ENCODE results near the gene CFAP58.
"Not testable (repeated sequence)": the region's sequence is repeated elsewhere in the genome, so short reads cannot be mapped to it uniquely, and the experiment has no call there.

The CFAP58 gene

GRCh38 chr10:104440221-104440620 is 86.6 kb downstream of the CFAP58 start:
- no peak for DNase-seq

- DNase-seq: no peak
Measured at GRCh38 chr10:104441329-104442000, 87.8 kb downstream of the CFAP58 start.

- DNase-seq: no peak
Measured at GRCh38 chr10:104445359-104445758, 91.7 kb downstream of the CFAP58 start.

DNA sequence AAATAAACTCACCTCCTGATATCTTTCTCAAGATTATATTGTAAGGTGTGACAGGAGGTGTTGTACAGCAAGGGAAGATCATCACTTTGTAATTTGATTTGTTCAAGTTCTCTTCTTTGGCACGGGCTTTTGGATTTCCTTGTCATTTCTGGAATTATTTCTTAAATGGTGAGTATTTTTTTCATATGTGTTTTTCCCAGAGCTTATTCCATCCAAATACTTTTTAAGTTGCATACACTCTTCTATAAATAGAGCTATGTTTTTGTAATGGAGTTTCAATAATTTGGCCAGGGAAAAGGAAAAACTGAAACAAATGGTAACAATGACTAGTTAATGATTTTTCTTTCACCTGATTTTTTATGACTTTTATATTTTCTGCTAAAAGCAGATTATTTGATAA is 92.5 kb downstream of the CFAP58 start:
- no peak for DNase-seq

DNA sequence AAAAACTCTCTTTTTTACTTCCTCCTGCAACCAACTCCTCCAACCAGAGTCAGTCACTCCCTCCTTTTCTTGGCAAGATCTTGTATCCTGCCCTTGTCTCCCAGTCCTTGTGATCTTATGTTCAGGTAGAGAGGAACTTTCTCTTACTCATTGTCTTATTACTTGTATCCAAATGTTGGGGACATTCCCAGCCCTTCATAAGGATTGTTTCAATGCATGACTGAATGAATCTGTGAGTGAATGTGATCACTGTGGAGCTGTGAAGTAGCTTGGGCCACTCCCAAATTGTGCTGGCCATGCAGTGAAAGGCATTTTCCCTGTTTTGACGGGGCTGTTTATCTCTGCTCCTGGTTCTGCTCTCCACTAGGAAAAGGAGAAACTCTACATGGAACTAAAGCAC is 93.7 kb downstream of the CFAP58 start:
- no peak for DNase-seq

- no peak for DNase-seq
Measured at GRCh38 chr10:104447906-104448305, 94.3 kb downstream of the CFAP58 start.

DNA sequence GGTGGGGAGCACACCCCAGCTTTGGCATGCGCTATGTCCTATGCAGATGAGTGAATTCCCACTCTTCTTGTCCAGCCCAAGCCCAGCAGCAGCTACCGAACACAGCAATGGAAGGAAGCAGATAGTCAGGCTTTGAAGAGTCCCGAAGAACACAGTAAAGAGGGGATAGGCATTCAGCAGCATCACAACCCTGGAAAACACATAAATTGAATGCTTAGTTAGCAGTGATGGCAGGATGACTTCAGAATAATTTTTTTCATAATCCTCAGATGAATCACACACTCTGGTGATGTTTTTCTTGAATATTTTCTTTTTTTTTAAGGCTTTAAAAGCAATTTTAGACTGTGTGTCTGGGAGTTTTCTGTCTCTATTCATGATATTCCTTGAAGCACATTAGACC is 95.8 kb downstream of the CFAP58 start:
- no peak for DNase-seq

DNA sequence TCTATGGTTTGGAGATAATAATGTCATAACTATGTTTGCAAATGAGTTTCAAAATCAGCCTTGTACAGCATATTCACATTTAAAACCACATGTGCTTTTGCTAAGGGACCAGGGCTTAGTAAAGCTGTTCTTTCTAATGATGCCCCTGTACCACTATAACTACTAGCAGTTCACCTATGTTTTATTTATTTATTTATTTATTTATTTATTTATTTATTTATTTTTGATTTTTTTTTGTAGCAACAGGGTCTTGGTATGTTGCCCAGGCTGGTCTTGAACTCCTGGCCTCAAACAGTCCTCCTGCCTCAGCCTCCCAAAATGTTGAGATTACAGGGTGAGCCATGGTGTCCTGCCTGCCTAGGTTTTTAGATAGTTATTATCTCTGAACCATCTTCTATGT is 96.9 kb downstream of the CFAP58 start:
- no peak for DNase-seq

DNA sequence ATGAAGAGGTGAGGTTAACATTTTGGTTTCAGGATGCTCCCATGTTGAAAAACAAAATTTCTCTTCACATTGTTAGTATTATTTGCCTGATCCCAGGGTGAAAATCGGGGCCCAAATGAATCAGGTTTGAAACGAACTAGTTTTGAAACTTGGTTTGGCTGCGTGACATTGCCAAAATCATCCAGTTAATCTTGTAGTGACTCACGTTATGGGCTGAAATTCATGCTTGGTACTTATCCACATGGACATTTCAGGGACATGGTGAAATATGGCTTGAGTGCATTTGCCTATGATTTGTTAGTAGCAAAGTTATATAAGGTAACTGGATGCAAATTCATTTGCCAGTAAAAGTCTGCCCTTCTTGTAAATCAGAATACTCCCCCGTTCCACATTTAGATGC is 97.3 kb downstream of the CFAP58 start:
- no peak for DNase-seq

DNA sequence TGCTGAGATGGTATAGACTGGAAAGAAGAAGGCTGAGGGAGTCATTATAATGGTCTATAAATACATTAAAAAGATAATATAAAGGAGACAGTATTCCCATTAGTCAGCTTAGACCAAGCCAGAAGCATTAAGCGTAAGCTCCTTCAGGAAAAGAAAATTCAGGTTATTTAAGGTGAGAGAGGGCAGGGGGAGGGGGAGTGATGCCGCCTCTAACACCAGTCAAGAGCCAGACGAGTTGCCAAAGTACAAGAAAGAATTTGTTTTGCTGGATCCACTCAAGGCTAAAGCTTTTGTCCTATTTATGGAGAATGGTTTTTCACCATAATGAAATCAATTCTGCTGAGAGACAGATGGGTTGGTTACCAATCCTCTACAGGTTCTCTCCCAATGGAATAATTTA is 99.3 kb downstream of the CFAP58 start:
- DNase-seq: no peak

GRCh38 chr10:104456802-104457542 is 103.3 kb downstream of the CFAP58 start:
- no peak for DNase-seq

- DNase-seq: no peak
Measured at GRCh38 chr10:104457543-104457828, 103.9 kb downstream of the CFAP58 start.

- not testable (repeated sequence) for DNase-seq
Measured at GRCh38 chr10:104465575-104465974, 111.9 kb downstream of the CFAP58 start.

GRCh38 chr10:104468818-104469217 is 115.2 kb downstream of the CFAP58 start:
- DNase-seq: not testable (repeated sequence)

- DNase-seq: no peak
Measured at GRCh38 chr10:104472505-104472904, 118.9 kb downstream of the CFAP58 start.

GRCh38 chr10:104472957-104473745 is 119.5 kb downstream of the CFAP58 start:
- DNase-seq: no peak

DNA sequence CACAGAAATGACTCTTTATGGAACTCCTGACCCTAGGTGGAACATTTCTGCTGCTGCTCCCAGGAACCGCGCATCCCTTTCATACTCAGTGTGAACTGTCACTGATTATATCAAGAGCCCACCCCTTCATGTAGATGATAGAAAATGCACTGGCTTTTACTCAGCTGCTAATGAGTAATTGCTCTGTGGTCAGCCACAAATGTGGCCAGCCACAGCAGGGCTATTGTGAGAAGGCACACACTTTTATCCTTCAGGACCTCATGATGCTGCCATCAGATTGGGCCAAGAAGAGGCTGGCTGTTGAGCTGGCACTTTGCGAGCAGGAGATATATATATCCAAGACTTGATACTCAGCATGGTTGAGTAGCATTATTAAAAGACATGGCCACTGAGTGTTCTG is 124.7 kb downstream of the CFAP58 start:
- no peak for DNase-seq

GRCh38 chr10:104479906-104480593 is 126.4 kb downstream of the CFAP58 start:
- no peak for DNase-seq

GRCh38 chr10:104480797-104481196 is 127.2 kb downstream of the CFAP58 start:
- no peak for DNase-seq

- no peak for DNase-seq
Measured at GRCh38 chr10:104483582-104483981, 129.9 kb downstream of the CFAP58 start.

DNA sequence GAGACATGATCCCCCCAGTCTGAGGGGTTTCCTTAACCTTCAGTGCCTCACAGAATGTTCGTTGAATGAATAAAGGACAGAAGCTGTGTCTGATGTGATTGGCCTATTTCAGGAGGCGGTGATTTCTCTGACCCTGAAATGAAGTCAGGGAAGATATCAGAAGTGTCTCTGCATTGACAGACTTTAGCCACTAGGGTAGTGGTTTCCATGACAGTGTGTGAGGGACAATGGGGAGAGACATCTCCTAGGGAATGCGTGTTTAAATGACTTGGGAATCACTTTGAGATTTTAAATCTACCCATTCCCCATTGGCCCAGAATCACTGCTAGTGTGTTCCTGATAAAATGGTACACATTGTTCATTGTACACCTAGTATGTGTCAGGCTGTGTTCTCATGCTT is 132.0 kb downstream of the CFAP58 start:
- no peak for DNase-seq

GRCh38 chr10:104486803-104487202 is 133.2 kb downstream of the CFAP58 start:
- DNase-seq: no peak

DNA sequence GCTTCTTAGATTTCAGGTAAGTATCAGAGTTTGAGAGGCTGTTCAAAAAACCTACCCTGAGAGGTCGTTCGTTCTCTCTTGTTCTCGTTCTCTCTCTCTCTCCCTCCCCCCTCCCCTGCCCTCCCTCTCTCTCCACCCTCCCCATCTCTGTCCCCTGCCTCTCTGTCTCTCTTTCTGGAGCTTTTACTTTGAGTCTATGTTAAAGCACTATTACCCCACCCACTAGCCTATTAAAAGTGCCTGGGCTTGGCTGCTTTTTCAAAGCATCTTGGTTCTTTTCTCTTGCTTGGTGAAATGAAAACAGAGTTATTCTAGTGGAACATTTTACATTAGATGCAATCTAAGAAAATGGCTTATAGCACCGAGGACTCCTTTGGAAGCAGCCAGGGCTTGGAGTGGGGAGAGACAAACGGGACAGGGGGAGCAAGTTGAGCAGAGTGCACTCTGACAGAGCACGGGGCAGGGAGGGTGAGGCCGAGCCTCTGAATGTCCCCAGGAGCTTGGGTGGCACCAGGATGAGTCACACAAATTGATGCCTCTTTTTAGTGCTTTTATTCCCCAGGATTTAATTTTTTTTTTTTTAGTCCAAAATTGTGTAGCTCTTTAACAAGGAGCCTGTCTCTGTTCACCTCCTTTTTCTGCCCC is 134.3 kb downstream of the CFAP58 start:
- DNase-seq: no peak
